ENCODE measurements around the gene TSN. TPM values are rescaled to one million over a fixed set of nuclear protein-coding genes. Genes with fewer than 3 reads are reported as not detected.
A peak's percentile ranks its signal among the peaks of the same experiment; 100 is the strongest.

Gene TSN
- total and polyA plus RNA-seq, 10 of the 15 experiments (the other 5 are each of a cell fraction or from before 2014, with no cell fraction given), result 45.6 to 102 (median 59.2) TPM

- no peaks in the 10 kb centered on the region for H3K4me1 ChIP-seq (ENCODE audit: control insufficient read depth, insufficient read depth, low read length)
- no peak for DNase-seq (ENCODE audit: low read depth, low spot score)
- H2AFZ ChIP-seq (ENCODE audit: control insufficient read depth, low read depth, low read length), result no peak overlapping the region
- no TSS peak for BruUV-seq (replicated peaks)
- peak; percentile 96 for FAIRE-seq
- ChIA-PET SMC1A (ENCODE audit: uncharacterized antibody, unreplicated experiment) (interaction anchor here (0.5 to 1.2 kb wide), 9 partner anchors 8 to 503 kb away, joined by 3 to 4 read pairs (median 3); no protein-coding TSS in a partner anchor), CTCF (interaction anchor here (0.7 to 1.7 kb wide), 24 partner anchors 9 to 558 kb away, joined by 3 to 7 read pairs (median 3); no protein-coding TSS in a partner anchor), RAD21 (ENCODE audit: unreplicated experiment) (interaction anchor here (0.8 to 1.6 kb wide), 9 partner anchors 20 to 716 kb away, joined by 3 to 6 read pairs (median 3); no protein-coding TSS in a partner anchor), POLR2A (no interaction called here)
- in situ Hi-C loops (cut with MboI), result no loop called here
- WGBS (ENCODE audit: insufficient coverage, insufficient replicate concordance, low lambda C conversion rate, missing lambda C conversion rate), result 32% methylated on average over 17 of the region's 17 CpGs
- H3K4me2 ChIP-seq (ENCODE audit: control insufficient read depth, insufficient read depth), result no peak overlapping the region
- intact Hi-C loops (cut with micrococcal nuclease; ENCODE audit: unreplicated experiment), result loop anchor here (2.0 kb wide), 1 partner anchor 164 kb away; no protein-coding TSS in a partner anchor
- peak; percentile 95 for ATAC-seq
- no peaks in the 10 kb centered on the region for H3K27me3 ChIP-seq (replicated peaks in 1 of 2; ENCODE audit: control insufficient read depth in 2 of 2, insufficient read depth in 2 of 2, low read length in 1 of 2)
- H3K9me3 ChIP-seq (replicated peaks; ENCODE audit: control insufficient read depth, insufficient read depth, low read length), result no peaks in the 10 kb centered on the region
- H3K9ac ChIP-seq (ENCODE audit: control insufficient read depth, insufficient read depth, low read length), result no peak overlapping the region
- H3K36me3 ChIP-seq (ENCODE audit: control insufficient read depth in 2 of 2, insufficient read depth in 2 of 2, low read length in 1 of 2), result no peaks in the 10 kb centered on the region
- H3K27ac ChIP-seq (ENCODE audit: control insufficient read depth, insufficient read depth), result no peak overlapping the region
- no peak overlapping the region for H3K4me3 ChIP-seq
- no peaks in the 10 kb centered on the region for H4K20me1 ChIP-seq (ENCODE audit: control insufficient read depth, insufficient read depth)
- H3K79me2 ChIP-seq (ENCODE audit: control insufficient read depth, insufficient read depth, low read length), result no peaks in the 10 kb centered on the region
- TF ChIP-seq SMARCA5 (IDR thresholded peaks at IDR 0.05) (no peak; the same call in 1 of the 2 replicates), CTCF (IDR thresholded peaks at IDR 0.05 in 2 of 3, conservative IDR thresholded peaks at IDR 0.05 in 1 of 3; ENCODE audit: control insufficient read depth in 2 of 3, extremely low read depth in 1 of 3, insufficient read depth in 1 of 3, low read depth in 3 of 3, low read length in 3 of 3) (peak; percentile 56 to 68 (median 62); a peak in 5 of 6 replicates), SMC3 (IDR thresholded peaks at IDR 0.05; ENCODE audit: borderline replicate concordance, low read length) (peak; percentile 37; the same call in 1 of the 2 replicates), ZBTB33 (IDR thresholded peaks at IDR 0.05) (no peak), NR2C1 (IDR thresholded peaks at IDR 0.05) (no peak), POU2F2 (IDR thresholded peaks at IDR 0.05; ENCODE audit: borderline replicate concordance, low read depth, low read length) (no peak), EZH2 (IDR thresholded peaks at IDR 0.05; ENCODE audit: borderline replicate concordance, control insufficient read depth, low read depth, low read length) (no peak), IKZF2 (IDR thresholded peaks at IDR 0.05) (no peak), RAD21 (IDR thresholded peaks at IDR 0.05; ENCODE audit: insufficient read depth, low read depth, low read length) (peak; percentile 80), EP300 (IDR thresholded peaks at IDR 0.05; ENCODE audit: borderline replicate concordance in 1 of 2, control insufficient read depth in 1 of 2, low read depth in 2 of 2, low read length in 2 of 2) (no peak), ZNF274 (IDR thresholded peaks at IDR 0.05; ENCODE audit: insufficient read depth, insufficient read length) (no peak), SP1 (IDR thresholded peaks at IDR 0.05; ENCODE audit: low read depth, low read length) (no peak), PKNOX1 (IDR thresholded peaks at IDR 0.05) (no peak), ZSCAN29 (IDR thresholded peaks at IDR 0.05) (no peak), MTA2 (IDR thresholded peaks at IDR 0.05; ENCODE audit: low read depth) (no peak), ZNF207 (IDR thresholded peaks at IDR 0.05; ENCODE audit: borderline replicate concordance) (no peak), TCF7 (IDR thresholded peaks at IDR 0.05; ENCODE audit: borderline replicate concordance) (no peak), ZZZ3 (IDR thresholded peaks at IDR 0.05; ENCODE audit: control insufficient read depth, insufficient read length, low read depth) (no peak)
Measured at GRCh38 chr2:121810959-121811853, 55.8 kb downstream of the TSN start.
